Keratinocyte (primary cell): ENCODE measurements around the gene SLC12A8. TPM values are rescaled to one million over a fixed set of nuclear protein-coding genes. Genes with fewer than 3 reads are reported as not detected.

ENCODE experiments used
- DNase-seq: peaks from one replicate; pipeline ENCODE4 v3.0.0-alpha.2; 2011; ENCODE audit warnings: low read depth, missing footprints, low spot score
- FAIRE-seq: peaks from 2 replicates; lab custom pipeline; 2011; peaks lifted over from hg19 to GRCh38; lab: Jason Lieb, UNC
- H2AFZ ChIP-seq: 2 replicates; pipeline ENCODE4 v1.6.0; 2012; ENCODE audit warnings: low read length, control low read depth, inconsistent platforms; ENCODE audit not compliant: control insufficient read depth
- H3K27ac ChIP-seq: 2 replicates; pipeline ENCODE4 v1.5.1; 2011; ENCODE audit warnings: low read length; ENCODE audit not compliant: control insufficient read depth, insufficient read depth
- H3K27me3 ChIP-seq: 3 replicates; pipeline ENCODE4 v1.6.0; 2011; ENCODE audit warnings: low read length; ENCODE audit not compliant: control insufficient read depth, insufficient read depth; ENCODE audit errors: extremely low read depth
- H3K36me3 ChIP-seq, 2 experiments: 2 replicates in 1 of 2; 3 replicates in 1 of 2; pipeline ENCODE4 v1.5.1; 2011; ENCODE audit warnings: low read length in 2 of 2, mild to moderate bottlenecking in 1 of 2; ENCODE audit not compliant: control insufficient read depth in 2 of 2, insufficient read depth in 2 of 2; ENCODE audit errors: extremely low read depth in 1 of 2
- H3K4me1 ChIP-seq: 3 replicates; pipeline ENCODE4 v1.5.1; 2011; ENCODE audit warnings: low read length; ENCODE audit not compliant: control insufficient read depth, insufficient read depth; ENCODE audit errors: extremely low read depth
- H3K4me2 ChIP-seq: 3 replicates; pipeline ENCODE4 v1.6.0; 2011; ENCODE audit warnings: low read depth, low read length; ENCODE audit not compliant: control insufficient read depth, insufficient read depth; ENCODE audit errors: extremely low read depth
- H3K4me3 ChIP-seq, 3 experiments: fragments of 200-600 bp in 1 of 3; sonication (generic) in 1 of 3; 2 replicates in 2 of 3; 3 replicates in 1 of 3; pipeline ENCODE4 v1.5.1; 2011 to 2016; ENCODE audit warnings: low read length in 3 of 3, mild to moderate bottlenecking in 3 of 3, control low read depth in 2 of 3, inconsistent platforms in 1 of 3, low read depth in 1 of 3, mixed read lengths in 1 of 3, mixed run types in 1 of 3, moderate library complexity in 1 of 3; ENCODE audit not compliant: control insufficient read depth in 2 of 3, insufficient read depth in 2 of 3; ENCODE audit errors: extremely low read depth in 1 of 3
- H3K79me2 ChIP-seq: 2 replicates; pipeline ENCODE4 v1.6.0; 2012; ENCODE audit warnings: low read length; ENCODE audit not compliant: control insufficient read depth, insufficient read depth
- H3K9ac ChIP-seq: 3 replicates; pipeline ENCODE4 v1.6.0; 2011; ENCODE audit warnings: low read length; ENCODE audit not compliant: control insufficient read depth, insufficient read depth; ENCODE audit errors: extremely low read depth
- H3K9me1 ChIP-seq: 3 replicates; pipeline ENCODE4 v1.6.0; 2011; ENCODE audit warnings: low read length; ENCODE audit not compliant: control insufficient read depth, insufficient read depth; ENCODE audit errors: extremely low read depth
- H3K9me3 ChIP-seq: 2 replicates; pipeline ENCODE4 v1.5.1; 2012; ENCODE audit warnings: low read depth, low read length; ENCODE audit not compliant: control insufficient read depth
- H4K20me1 ChIP-seq: 3 replicates; pipeline ENCODE4 v1.6.0; 2011; ENCODE audit warnings: low read length; ENCODE audit not compliant: control insufficient read depth, insufficient read depth; ENCODE audit errors: extremely low read depth
- EZH2 ChIP-seq: IDR thresholded peaks from one replicate; pipeline ENCODE4 v1.6.1; 2012; ENCODE audit warnings: inconsistent platforms, mild to moderate bottlenecking, low read length, moderate library complexity
- dilution Hi-C: fragments of 300-500 bp; cut with MboI; formaldehyde crosslinking; loops from one replicate; pipeline ENCODE4 v1.7.0; 2020; ENCODE audit warnings: low sequenced_read_pairs; ENCODE audit not compliant: extremely low pct_ligation_motif_present
- polyA plus RNA-seq, 5 experiments: library from polyadenylated mRNA; depleted of rRNA in 3 of 5; stranded (reverse) in 3 of 5; stranded (forward) in 1 of 5; unstranded in 1 of 5; fragments of >200 nt; gene quantifications; 1 replicate in 1 of 5; 2 replicates in 3 of 5; 3 replicates in 1 of 5; pipeline versions ENCODE4 v1.2.1 to v1.2.3, GENCODE V29; 2011 to 2012; ENCODE audit warnings: missing spikeins in 2 of 5, low read depth in 1 of 5, low replicate concordance in 1 of 5
- TF ChIP-seq, protein P1 (sequence below), 3 experiments: IDR thresholded peaks in 1 of 3; conservative IDR thresholded peaks in 1 of 3; optimal IDR thresholded peaks in 1 of 3; 2 replicates in 2 of 3; 3 replicates in 1 of 3; pipeline versions ENCODE3 to v1.5.1; 2011; ENCODE audit warnings: low read length in 3 of 3, mild to moderate bottlenecking in 3 of 3, moderate library complexity in 2 of 3, control low read depth in 1 of 3, inconsistent platforms in 1 of 3; ENCODE audit not compliant: insufficient read depth in 2 of 3; ENCODE audit errors: extremely low read depth in 1 of 3

The SLC12A8 gene
- polyA plus RNA-seq, 1 donor (not counting 4 experiments of a cell fraction or from before 2014, with no cell fraction given) = 6.9 TPM

DNA sequence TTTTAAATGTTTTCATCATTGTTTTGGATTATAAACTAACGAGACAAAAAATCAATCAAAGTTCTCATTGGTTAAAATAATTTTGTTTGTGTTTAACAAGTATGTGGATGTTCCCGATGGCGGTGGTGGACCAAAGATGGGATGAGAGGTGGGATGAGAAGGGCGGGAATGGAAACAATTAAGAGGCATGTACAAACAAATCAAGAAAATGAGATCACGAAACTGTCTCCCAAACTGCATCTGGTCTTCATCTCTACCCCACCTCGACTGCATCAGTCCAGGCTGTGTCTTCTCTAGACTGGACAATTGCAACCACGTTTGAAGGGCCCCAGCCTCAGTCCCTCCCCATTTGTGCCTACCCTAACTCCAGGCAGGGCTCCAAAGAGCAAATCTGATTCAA, 56.1 kb downstream of the SLC12A8 start:
- H3K79me2 ChIP-seq = no peaks in the 10 kb centered on the region
- no peak for DNase-seq
- FAIRE-seq = no peak
- TF ChIP-seq, protein P1, sequence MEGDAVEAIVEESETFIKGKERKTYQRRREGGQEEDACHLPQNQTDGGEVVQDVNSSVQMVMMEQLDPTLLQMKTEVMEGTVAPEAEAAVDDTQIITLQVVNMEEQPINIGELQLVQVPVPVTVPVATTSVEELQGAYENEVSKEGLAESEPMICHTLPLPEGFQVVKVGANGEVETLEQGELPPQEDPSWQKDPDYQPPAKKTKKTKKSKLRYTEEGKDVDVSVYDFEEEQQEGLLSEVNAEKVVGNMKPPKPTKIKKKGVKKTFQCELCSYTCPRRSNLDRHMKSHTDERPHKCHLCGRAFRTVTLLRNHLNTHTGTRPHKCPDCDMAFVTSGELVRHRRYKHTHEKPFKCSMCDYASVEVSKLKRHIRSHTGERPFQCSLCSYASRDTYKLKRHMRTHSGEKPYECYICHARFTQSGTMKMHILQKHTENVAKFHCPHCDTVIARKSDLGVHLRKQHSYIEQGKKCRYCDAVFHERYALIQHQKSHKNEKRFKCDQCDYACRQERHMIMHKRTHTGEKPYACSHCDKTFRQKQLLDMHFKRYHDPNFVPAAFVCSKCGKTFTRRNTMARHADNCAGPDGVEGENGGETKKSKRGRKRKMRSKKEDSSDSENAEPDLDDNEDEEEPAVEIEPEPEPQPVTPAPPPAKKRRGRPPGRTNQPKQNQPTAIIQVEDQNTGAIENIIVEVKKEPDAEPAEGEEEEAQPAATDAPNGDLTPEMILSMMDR (optimal IDR thresholded peaks at IDR 0.05 in 1 of 3, IDR thresholded peaks at IDR 0.05 in 1 of 3, conservative IDR thresholded peaks at IDR 0.05 in 1 of 3; ENCODE audit: extremely low read depth in 1 of 3, insufficient read depth in 2 of 3, low read length in 3 of 3) = no peak
- TF ChIP-seq EZH2 = no peak
- H3K9ac ChIP-seq = no peak overlapping the region
- H4K20me1 ChIP-seq = no peaks in the 10 kb centered on the region
- H3K9me3 ChIP-seq = no peaks in the 10 kb centered on the region
- peaks cover 7% of the 10 kb centered on the region for H3K4me1 ChIP-seq
- H3K4me2 ChIP-seq = no peak overlapping the region
- no peak overlapping the region for H2AFZ ChIP-seq
- no peaks in the 10 kb centered on the region for H3K36me3 ChIP-seq
- no peaks in the 10 kb centered on the region for H3K27me3 ChIP-seq
- no peak overlapping the region for H3K27ac ChIP-seq
- no peaks in the 10 kb centered on the region for H3K9me1 ChIP-seq
- no peak overlapping the region for H3K4me3 ChIP-seq
- dilution Hi-C loops = no loop called here

GRCh38 chr3:125154800-125155269, 57.7 kb downstream of the SLC12A8 start:
- Histone ChIP-seq H3K9me1 (no peaks in the 10 kb centered on the region), H3K4me3 (no peak overlapping the region), H3K9ac (no peak overlapping the region), H3K27me3 (no peaks in the 10 kb centered on the region), H4K20me1 (no peaks in the 10 kb centered on the region), H3K27ac (no peak overlapping the region), H3K79me2 (no peaks in the 10 kb centered on the region), H3K36me3 (no peaks in the 10 kb centered on the region), H3K4me2 (no peak overlapping the region), H3K4me1 (peaks cover 3% of the 10 kb centered on the region), H2AFZ (no peak overlapping the region), H3K9me3 (no peaks in the 10 kb centered on the region)
- TF ChIP-seq, protein P1 (optimal IDR thresholded peaks at IDR 0.05 in 1 of 3, IDR thresholded peaks at IDR 0.05 in 1 of 3, conservative IDR thresholded peaks at IDR 0.05 in 1 of 3; ENCODE audit: extremely low read depth in 1 of 3, insufficient read depth in 2 of 3, low read length in 3 of 3) = no peak
- no peak for FAIRE-seq
- DNase-seq = no peak
- dilution Hi-C loops = no loop called here
